ENCODE results near the gene ZNF710. TPM values are rescaled to one million over a fixed set of nuclear protein-coding genes. Genes with fewer than 3 reads are reported as not detected.

Gene ZNF710
- total RNA-seq, 4 donors from 2014 or later, result 19.2 to 32.1 (median 25.0) TPM

GRCh38 chr15:90084876-90085423 is 83.8 kb downstream of the ZNF710 start:
- DNase-seq (ENCODE audit: low spot score in 2 of 2), result no peak
- TF ChIP-seq EP300 (IDR thresholded peaks at IDR 0.05) (no peak), POLR2A (IDR thresholded peaks at IDR 0.05) (no peak)
- Histone ChIP-seq H3K9me3 (no peaks in the 10 kb centered on the region), H3K4me3 (no peak overlapping the region), H3K27me3 (no peaks in the 10 kb centered on the region), H3K27ac (no peak overlapping the region), H3K4me1 (peaks cover 8% of the 10 kb centered on the region), H3K36me3 (peaks cover 72% of the 10 kb centered on the region)
- 100% methylated on average over 1 of the region's 18 CpGs for WGBS

DNA sequence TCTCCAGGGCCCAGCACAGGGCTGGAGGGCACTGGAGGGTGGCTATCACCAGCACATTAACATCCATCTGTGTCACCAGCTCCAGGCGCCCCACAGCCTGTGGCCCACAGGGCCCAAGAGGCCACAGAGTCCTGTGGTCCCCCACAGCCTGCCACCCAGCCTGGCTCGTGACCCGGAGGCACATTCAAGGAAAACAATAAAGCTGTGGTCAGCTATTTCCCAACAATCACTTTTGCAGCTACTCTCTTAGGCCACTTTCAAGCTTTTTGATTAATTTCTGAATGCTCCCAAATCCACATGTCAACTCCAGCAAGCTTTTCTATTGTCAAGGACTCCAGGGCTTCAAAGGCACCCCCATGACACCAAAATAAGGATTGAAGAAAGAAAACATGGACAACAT is 84.4 kb downstream of the ZNF710 start:
- WGBS, result 94% methylated on average over 2 of the region's 3 CpGs
- TF ChIP-seq POLR2A (IDR thresholded peaks at IDR 0.05) (no peak), EP300 (IDR thresholded peaks at IDR 0.05) (no peak), POLR2AphosphoS5 (IDR thresholded peaks at IDR 0.05) (no peak)
- TF ChIP-seq, protein P1, sequence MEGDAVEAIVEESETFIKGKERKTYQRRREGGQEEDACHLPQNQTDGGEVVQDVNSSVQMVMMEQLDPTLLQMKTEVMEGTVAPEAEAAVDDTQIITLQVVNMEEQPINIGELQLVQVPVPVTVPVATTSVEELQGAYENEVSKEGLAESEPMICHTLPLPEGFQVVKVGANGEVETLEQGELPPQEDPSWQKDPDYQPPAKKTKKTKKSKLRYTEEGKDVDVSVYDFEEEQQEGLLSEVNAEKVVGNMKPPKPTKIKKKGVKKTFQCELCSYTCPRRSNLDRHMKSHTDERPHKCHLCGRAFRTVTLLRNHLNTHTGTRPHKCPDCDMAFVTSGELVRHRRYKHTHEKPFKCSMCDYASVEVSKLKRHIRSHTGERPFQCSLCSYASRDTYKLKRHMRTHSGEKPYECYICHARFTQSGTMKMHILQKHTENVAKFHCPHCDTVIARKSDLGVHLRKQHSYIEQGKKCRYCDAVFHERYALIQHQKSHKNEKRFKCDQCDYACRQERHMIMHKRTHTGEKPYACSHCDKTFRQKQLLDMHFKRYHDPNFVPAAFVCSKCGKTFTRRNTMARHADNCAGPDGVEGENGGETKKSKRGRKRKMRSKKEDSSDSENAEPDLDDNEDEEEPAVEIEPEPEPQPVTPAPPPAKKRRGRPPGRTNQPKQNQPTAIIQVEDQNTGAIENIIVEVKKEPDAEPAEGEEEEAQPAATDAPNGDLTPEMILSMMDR (IDR thresholded peaks at IDR 0.05), result no peak
- H3K9me3 ChIP-seq, result no peaks in the 10 kb centered on the region
- no peak for DNase-seq (ENCODE audit: low spot score in 2 of 2)
- H3K4me1 ChIP-seq, result peaks cover 8% of the 10 kb centered on the region
- H3K4me3 ChIP-seq, result no peak overlapping the region
- H3K27ac ChIP-seq, result no peak overlapping the region
- H3K36me3 ChIP-seq, result peaks cover 72% of the 10 kb centered on the region
- no peaks in the 10 kb centered on the region for H3K27me3 ChIP-seq

GRCh38 chr15:90086868-90087268 is 85.7 kb downstream of the ZNF710 start:
- Histone ChIP-seq H3K36me3 (peaks cover 63% of the 10 kb centered on the region), H3K4me1 (peaks cover 8% of the 10 kb centered on the region), H3K4me3 (no peak overlapping the region), H3K27ac (no peak overlapping the region), H3K27me3 (no peaks in the 10 kb centered on the region), H3K9me3 (no peaks in the 10 kb centered on the region)
- no peak for DNase-seq (ENCODE audit: low spot score in 2 of 2)
- WGBS, result 93% methylated on average over 4 of the region's 7 CpGs
- TF ChIP-seq, protein P1 (IDR thresholded peaks at IDR 0.05), result peak; percentile 23 to 57
- TF ChIP-seq EP300 (IDR thresholded peaks at IDR 0.05), result no peak

DNA sequence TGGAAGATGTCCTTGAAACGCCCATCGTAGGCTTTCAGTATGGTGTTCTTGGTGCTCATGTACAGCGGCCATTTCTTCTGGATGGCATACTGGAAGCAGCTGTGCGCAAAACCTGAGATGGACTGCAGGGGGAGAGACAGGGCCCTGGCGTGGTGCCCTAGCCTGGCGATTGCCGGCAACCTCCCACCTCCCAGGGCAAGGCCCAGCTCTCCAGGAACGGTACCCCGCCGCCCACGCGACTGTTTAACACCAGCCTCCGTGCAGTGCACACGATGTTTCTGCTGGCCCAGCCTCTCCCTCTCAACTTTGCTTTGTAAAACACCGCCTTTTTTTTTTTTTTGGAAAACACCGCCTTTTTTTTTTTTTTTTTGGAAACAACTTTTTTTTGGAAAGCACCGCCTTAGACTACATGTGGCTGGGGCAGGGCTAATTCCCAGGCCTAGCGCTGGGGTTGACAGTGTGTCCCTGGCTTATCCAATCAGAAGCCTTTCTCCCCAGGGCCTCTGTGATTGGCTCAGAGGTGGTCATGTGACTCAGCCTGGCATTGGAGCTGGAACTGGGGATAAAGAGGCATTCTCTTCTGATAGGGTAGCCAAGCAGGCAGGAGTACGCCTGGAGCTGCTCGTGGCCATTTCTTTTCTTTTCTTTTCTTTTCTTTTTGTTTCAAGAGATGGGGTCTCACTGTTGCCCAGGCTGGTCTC is 86.5 kb downstream of the ZNF710 start:
- peaks cover 58% of the 10 kb centered on the region for H3K36me3 ChIP-seq
- 67% methylated on average over 20 of the region's 20 CpGs for WGBS

DNA sequence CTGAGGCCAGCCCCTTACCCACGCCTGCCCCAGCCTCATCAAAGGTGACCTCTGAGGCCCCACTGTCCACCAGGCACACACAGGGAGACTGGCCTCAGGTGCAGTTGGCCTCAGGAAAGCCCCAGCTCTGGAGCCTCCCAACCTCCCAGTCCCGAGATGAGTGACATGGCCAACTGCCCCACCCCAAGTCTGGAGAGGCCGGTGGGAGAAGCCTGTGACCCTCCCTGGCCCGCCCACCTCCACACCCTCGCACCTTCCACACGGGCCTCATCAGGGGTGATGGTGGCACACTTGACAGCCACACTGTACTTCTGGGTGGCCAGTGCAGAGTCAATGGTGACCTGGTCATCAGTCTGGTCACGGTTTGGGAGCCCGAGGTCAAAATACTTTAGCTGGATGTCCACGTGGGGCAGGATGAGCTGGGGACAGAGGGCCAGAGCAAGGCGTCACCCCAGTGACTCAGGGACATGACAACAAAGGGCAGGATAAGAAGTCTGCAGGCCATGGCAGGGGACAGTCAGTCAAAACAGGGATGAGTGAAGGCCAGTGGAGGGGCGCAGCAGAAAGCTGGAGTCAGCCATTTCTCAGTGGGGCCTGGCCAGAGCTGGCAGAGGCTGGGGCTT is 89.2 kb downstream of the ZNF710 start:
- Histone ChIP-seq H3K27me3 (no peaks in the 10 kb centered on the region), H3K36me3 (peaks cover 34% of the 10 kb centered on the region), H3K4me1 (peaks cover 5% of the 10 kb centered on the region), H3K9me3 (no peaks in the 10 kb centered on the region), H3K4me3 (no peak overlapping the region), H3K27ac (no peak overlapping the region)
- no peak for TF ChIP-seq POLR2AphosphoS5 (IDR thresholded peaks at IDR 0.05)
- TF ChIP-seq, protein P1 (IDR thresholded peaks at IDR 0.05), result no peak
- no peak for DNase-seq (ENCODE audit: low spot score in 2 of 2)
- WGBS, result 92% methylated on average over 8 of the region's 11 CpGs

More for the DNA sequence above, 86.5 kb downstream of the ZNF710 start:
- no peak for TF ChIP-seq POLR2AphosphoS5 (IDR thresholded peaks at IDR 0.05)
- TF ChIP-seq, protein P1 (IDR thresholded peaks at IDR 0.05), result no peak
- TF ChIP-seq POLR2A (IDR thresholded peaks at IDR 0.05), result no peak
- no peak for TF ChIP-seq EP300 (IDR thresholded peaks at IDR 0.05)
- no peaks in the 10 kb centered on the region for H3K27me3 ChIP-seq
- H3K27ac ChIP-seq, result no peak overlapping the region
- H3K9me3 ChIP-seq, result no peaks in the 10 kb centered on the region
- peaks cover 1% of the 10 kb centered on the region for H3K4me1 ChIP-seq
- DNase-seq (ENCODE audit: low spot score in 2 of 2), result no peak
- no peak overlapping the region for H3K4me3 ChIP-seq
